Liver (tissue), 9 donors: ENCODE results near the gene VAMP1. TPM values are rescaled to one million over a fixed set of nuclear protein-coding genes. Genes with fewer than 3 reads are reported as not detected.

Experiments used
- DNase-seq: peaks from one replicate; pipeline ENCODE4 v3.0.0-alpha.2; 2017; ENCODE audit warnings: low spot score
- H3K27ac ChIP-seq, 2 donors: one replicate each; pipeline ENCODE4 v1.7.0; 2013; ENCODE audit warnings: inconsistent platforms in 2 of 2, low read length in 2 of 2, control low read depth in 1 of 2, low read depth in 1 of 2, mild to moderate bottlenecking in 1 of 2
- H3K27me3 ChIP-seq, 4 donors: one replicate each; pipeline versions ENCODE4 v1.6.1 to v1.7.0; 2013; ENCODE audit warnings: low read length in 3 of 4, inconsistent platforms in 1 of 4, mild to moderate bottlenecking in 1 of 4, moderate library complexity in 1 of 4; ENCODE audit not compliant: control insufficient read depth in 4 of 4, insufficient read depth in 4 of 4
- H3K36me3 ChIP-seq, 4 donors: one replicate each; pipeline versions ENCODE4 v1.6.1 to v1.7.0; 2013; ENCODE audit warnings: low read length in 3 of 4, mild to moderate bottlenecking in 3 of 4, low read depth in 1 of 4, moderate library complexity in 1 of 4; ENCODE audit not compliant: control insufficient read depth in 4 of 4, insufficient read depth in 3 of 4
- H3K4me1 ChIP-seq, 4 donors: one replicate each; pipeline versions ENCODE4 v1.6.1 to v1.7.0; 2013; ENCODE audit warnings: low read length in 3 of 4, mild to moderate bottlenecking in 3 of 4, moderate library complexity in 1 of 4; ENCODE audit not compliant: control insufficient read depth in 4 of 4, insufficient read depth in 4 of 4
- H3K4me3 ChIP-seq, 3 donors: one replicate each; pipeline versions ENCODE4 v1.6.1 to v1.7.0; 2013; ENCODE audit warnings: low read length in 3 of 3, control low read depth in 1 of 3, low read depth in 1 of 3, mild to moderate bottlenecking in 1 of 3
- H3K9ac ChIP-seq, 2 donors: one replicate each; pipeline ENCODE4 v1.7.0; 2013; ENCODE audit warnings: low read length in 2 of 2, mild to moderate bottlenecking in 2 of 2, moderate library complexity in 2 of 2, control low read depth in 1 of 2, low read depth in 1 of 2
- H3K9me3 ChIP-seq, 4 donors: one replicate each; pipeline versions ENCODE4 v1.6.1 to v1.7.0; 2013; ENCODE audit warnings: low read length in 3 of 4; ENCODE audit not compliant: control insufficient read depth in 4 of 4
- ATF3 ChIP-seq: IDR thresholded peaks from 2 replicates; pipeline ENCODE4 v1.6.1; 2016; ENCODE audit warnings: antibody characterized with exemption
- CTCF ChIP-seq: fragments of 150-350 bp; IDR thresholded peaks from 2 replicates; pipeline ENCODE4 v1.5.1; 2017; ENCODE audit warnings: improper control_type of control experiment, low read depth, low read length; ENCODE audit not compliant: missing input control
- EGR1 ChIP-seq, 2 donors: IDR thresholded peaks; 2 replicates each; pipeline ENCODE4 v1.6.1; 2016 to 2018; ENCODE audit warnings: antibody characterized with exemption in 2 of 2, low read depth in 2 of 2
- FOXA1 ChIP-seq: IDR thresholded peaks from 2 replicates; pipeline ENCODE4 v1.6.1; 2016; ENCODE audit warnings: antibody characterized with exemption
- FOXA2 ChIP-seq: IDR thresholded peaks from 2 replicates; pipeline ENCODE4 v1.6.1; 2016; ENCODE audit warnings: antibody characterized with exemption
- GABPA ChIP-seq, 2 donors: IDR thresholded peaks in 1 of 2; conservative IDR thresholded peaks in 1 of 2; 2 replicates each; pipeline ENCODE4 v1.6.1; 2016; ENCODE audit warnings: antibody characterized with exemption in 2 of 2, mild to moderate bottlenecking in 1 of 2, moderate library complexity in 1 of 2
- HNF4A ChIP-seq, 2 donors: conservative IDR thresholded peaks; 2 replicates each; pipeline ENCODE4 v1.6.1; 2016; ENCODE audit warnings: antibody characterized with exemption in 2 of 2, mild to moderate bottlenecking in 2 of 2
- HNF4G ChIP-seq: IDR thresholded peaks from 2 replicates; pipeline ENCODE4 v1.6.1; 2016; ENCODE audit warnings: antibody characterized with exemption
- JUND ChIP-seq, 2 donors: IDR thresholded peaks; 2 replicates each; pipeline ENCODE4 v1.6.1; 2016; ENCODE audit warnings: antibody characterized with exemption in 2 of 2
- NR2F2 ChIP-seq: IDR thresholded peaks from 2 replicates; pipeline ENCODE4 v1.6.1; 2016; ENCODE audit warnings: antibody characterized with exemption
- RAD21 ChIP-seq, 2 donors: IDR thresholded peaks; 2 replicates each; pipeline ENCODE4 v1.6.1; 2016; ENCODE audit warnings: antibody characterized with exemption in 2 of 2, mild to moderate bottlenecking in 2 of 2
- REST ChIP-seq: IDR thresholded peaks from 2 replicates; pipeline ENCODE4 v1.6.1; 2016; ENCODE audit warnings: antibody characterized with exemption, mild to moderate bottlenecking
- RXRA ChIP-seq, 2 donors: IDR thresholded peaks; 2 replicates each; pipeline ENCODE4 v1.6.1; 2017 to 2018; ENCODE audit warnings: antibody characterized with exemption in 2 of 2, mild to moderate bottlenecking in 1 of 2
- SP1 ChIP-seq: IDR thresholded peaks from 2 replicates; pipeline ENCODE4 v1.6.1; 2018; ENCODE audit warnings: antibody characterized with exemption, mild to moderate bottlenecking
- TAF1 ChIP-seq: conservative IDR thresholded peaks from 2 replicates; pipeline ENCODE4 v1.6.1; 2016; ENCODE audit warnings: antibody characterized with exemption, mild to moderate bottlenecking
- YY1 ChIP-seq: IDR thresholded peaks from 2 replicates; pipeline ENCODE4 v1.6.1; 2016; ENCODE audit warnings: antibody characterized with exemption, mild to moderate bottlenecking
- ZBTB33 ChIP-seq: IDR thresholded peaks from 2 replicates; pipeline ENCODE4 v1.6.1; 2016; ENCODE audit warnings: antibody characterized with exemption
- whole genome bisulfite sequencing: extraction: QIAGEN DNeasy Blood & Tissue Kit; methylation state at CpG from one replicate; pipeline ENCODE4 v1.1.7; 2013; 5-methylcytosine and 5-hydroxymethylcytosine counted together
- polyA plus RNA-seq, 2 donors: library from polyadenylated mRNA; stranded (reverse) in 1 of 2; unstranded in 1 of 2; fragments of 200-250 nt in 1 of 2; fragments of >200 nt in 1 of 2; fragmentation: Nextera tagmentation in 1 of 2; extraction: Ambion mirVana in 1 of 2; gene quantifications; one replicate each; pipeline versions ENCODE4 v1.2.1 to v1.2.3, GENCODE V29; 2013 to 2015
- total RNA-seq, 2 donors: library from RNA; depleted of rRNA; stranded (reverse); fragments of >200 nt; gene quantifications; one replicate each; pipeline ENCODE4 v1.2.3, GENCODE V29; 2014
- TF ChIP-seq, protein P1 (sequence below): IDR thresholded peaks from 2 replicates; pipeline ENCODE4 v1.6.1; 2016; ENCODE audit warnings: antibody characterized with exemption
- donor health status: healthy.
- donor health status: healthy.
- donor health status: healthy.
- donor health status: healthy.
- donor health status: healthy.

VAMP1 gene
- total and polyA plus RNA-seq, 4 donors, result 2.4 to 6.4 (median 5.0) TPM

- H3K4me3 ChIP-seq, result no peak overlapping the region
- no peaks in the 10 kb centered on the region for H3K27me3 ChIP-seq
- 74% methylated on average over 7 of the region's 7 CpGs for WGBS
These were observed 7.3 kb downstream of the VAMP1 start for GRCh38 chr12:6463216-6463615.

More at GRCh38 chr12:6463216-6463615, 7.3 kb downstream of the VAMP1 start:
- Histone ChIP-seq H3K27ac (no peak overlapping the region), H3K9ac (no peak overlapping the region), H3K36me3 (peaks cover 8 to 62% (median 52%) of the 10 kb centered on the region in 4 donors), H3K9me3 (no peaks in the 10 kb centered on the region), H3K4me1 (peaks cover 3 to 11% (median 7%) of the 10 kb centered on the region in 4 donors)
- TF ChIP-seq YY1, result no peak
- no peak for TF ChIP-seq JUND (IDR thresholded peaks at IDR 0.05)
- TF ChIP-seq HNF4A (conservative IDR thresholded peaks at IDR 0.05), result no peak
- TF ChIP-seq HNF4G, result no peak
- TF ChIP-seq REST, result no peak
- no peak for TF ChIP-seq TAF1
- no peak for TF ChIP-seq FOXA1
- TF ChIP-seq NR2F2, result no peak
- TF ChIP-seq, protein P1, sequence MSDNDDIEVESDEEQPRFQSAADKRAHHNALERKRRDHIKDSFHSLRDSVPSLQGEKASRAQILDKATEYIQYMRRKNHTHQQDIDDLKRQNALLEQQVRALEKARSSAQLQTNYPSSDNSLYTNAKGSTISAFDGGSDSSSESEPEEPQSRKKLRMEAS, result no peak
- TF ChIP-seq FOXA2, result no peak
- no peak for TF ChIP-seq ATF3
- TF ChIP-seq SP1, result no peak
- no peak for TF ChIP-seq CTCF
- no peak for TF ChIP-seq EGR1 (IDR thresholded peaks at IDR 0.05; ENCODE audit: low read depth in 2 of 2)
- no peak for TF ChIP-seq RXRA (IDR thresholded peaks at IDR 0.05)
- TF ChIP-seq GABPA (IDR thresholded peaks at IDR 0.05 in 1 of 2, conservative IDR thresholded peaks at IDR 0.05 in 1 of 2), result no peak
- TF ChIP-seq ZBTB33, result no peak
- TF ChIP-seq RAD21 (IDR thresholded peaks at IDR 0.05), result no peak
- no peak for DNase-seq
